GM19238 (cell line): ENCODE results near the gene ARHGAP24.
"Not testable (repeated sequence)": the region's sequence is repeated elsewhere in the genome, so short reads cannot be mapped to it uniquely, and the experiment has no call there.

Experiments used
- DNase-seq: peaks from one replicate; pipeline ENCODE4 v3.0.0; 2011; ENCODE audit warnings: low spot score; ENCODE audit not compliant: insufficient read length

Gene ARHGAP24

DNA sequence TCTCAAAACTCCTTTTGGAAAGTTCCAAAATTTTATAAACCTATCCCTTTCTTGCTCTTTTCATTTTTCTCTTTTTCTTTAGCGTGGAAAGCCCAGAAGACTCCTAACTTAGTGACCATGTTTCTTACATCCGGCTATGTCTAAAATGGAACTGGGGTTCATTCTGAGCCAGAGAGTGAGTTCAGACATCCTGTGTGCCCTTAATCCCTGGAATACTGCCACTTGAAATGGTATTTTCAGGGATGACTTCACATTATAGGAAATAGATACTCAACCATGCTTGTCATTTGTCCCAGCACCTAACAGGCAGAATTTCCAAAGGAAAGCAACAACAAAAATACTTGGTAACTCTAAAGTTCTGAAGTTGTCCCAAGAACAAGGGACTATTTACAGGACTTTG, 379.6 kb downstream of the ARHGAP24 start:
- DNase-seq, result no peak

DNA sequence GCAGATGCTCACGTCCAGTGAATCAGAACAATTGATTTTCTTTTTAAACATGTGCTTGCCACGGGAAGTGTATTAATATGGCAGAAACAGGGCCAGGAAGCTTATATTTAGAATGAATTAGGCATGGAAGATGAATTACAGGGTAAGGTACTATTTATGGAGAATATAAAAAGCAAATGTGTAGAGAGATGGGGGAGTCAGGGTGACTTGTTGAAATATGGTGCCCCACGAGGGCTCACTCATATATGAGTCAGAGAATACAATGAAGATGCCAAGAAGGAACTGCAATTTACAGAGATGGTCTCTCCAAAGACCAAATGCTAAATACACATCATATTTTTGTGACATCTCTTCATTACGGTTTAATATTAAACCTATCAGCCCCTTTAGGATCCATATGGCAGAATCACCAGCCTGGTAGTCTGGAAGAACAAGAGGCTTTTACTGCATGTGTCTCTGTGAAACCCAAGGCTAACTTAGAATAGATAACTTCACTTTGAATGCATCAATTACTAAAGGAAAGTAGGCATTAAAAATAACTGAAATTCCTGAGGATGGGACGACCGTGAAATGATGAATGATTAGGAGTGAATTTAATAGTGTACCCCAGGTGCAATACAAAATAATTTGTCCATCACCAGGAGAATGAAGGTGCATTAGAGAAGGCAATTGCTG, 385.3 kb downstream of the ARHGAP24 start:
- no peak for DNase-seq

DNA sequence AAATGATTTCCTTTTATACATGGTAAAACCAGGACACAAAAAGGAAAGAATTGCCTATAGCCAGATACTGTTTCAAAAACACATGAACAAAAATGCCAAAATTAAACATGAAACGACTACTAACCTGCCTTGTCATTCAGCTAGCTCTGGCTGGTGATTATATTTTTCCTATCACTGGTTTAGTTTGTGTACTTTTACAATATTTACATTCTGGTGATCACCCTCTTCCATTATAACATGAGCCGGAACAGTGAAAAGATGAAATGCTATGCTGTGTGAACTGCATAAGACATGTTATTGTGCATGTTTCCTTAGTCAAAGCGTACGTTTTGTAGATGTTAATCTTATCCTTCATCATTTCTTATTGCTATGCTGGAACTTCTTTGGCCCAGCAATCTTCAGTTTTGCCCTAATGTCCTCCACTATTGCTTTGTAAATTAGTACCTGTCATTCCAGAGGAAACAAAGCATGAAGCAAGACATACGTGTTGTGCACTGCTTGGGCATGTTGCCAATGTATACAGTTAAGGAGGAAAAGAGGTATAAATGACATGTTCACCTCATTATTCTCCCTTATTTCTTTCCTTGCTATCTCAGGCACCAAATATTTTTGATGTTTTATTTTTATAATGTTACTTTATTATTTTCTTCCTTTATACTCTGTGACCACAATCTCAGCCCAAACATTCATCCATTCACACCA, 386.3 kb downstream of the ARHGAP24 start:
- no peak for DNase-seq

DNA sequence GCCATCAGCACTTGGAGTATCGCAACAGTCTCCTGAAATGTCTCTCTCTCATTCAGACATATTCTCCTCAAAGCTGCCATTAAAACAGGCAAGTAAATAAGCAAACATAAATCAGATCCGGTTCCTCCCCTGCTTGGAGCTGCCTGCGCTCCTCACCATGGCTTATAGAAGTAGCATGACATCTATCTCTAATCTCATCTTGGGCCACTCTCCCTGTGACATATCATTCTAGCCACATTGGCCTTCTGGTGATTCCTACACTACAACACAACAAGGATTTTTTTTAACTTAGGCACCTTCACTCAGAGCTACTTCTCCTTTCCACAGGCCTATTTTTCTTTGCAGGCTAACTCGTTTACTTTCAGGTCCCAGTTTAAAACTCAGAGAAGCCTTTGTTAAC, 387.9 kb downstream of the ARHGAP24 start:
- no peak for DNase-seq

DNA sequence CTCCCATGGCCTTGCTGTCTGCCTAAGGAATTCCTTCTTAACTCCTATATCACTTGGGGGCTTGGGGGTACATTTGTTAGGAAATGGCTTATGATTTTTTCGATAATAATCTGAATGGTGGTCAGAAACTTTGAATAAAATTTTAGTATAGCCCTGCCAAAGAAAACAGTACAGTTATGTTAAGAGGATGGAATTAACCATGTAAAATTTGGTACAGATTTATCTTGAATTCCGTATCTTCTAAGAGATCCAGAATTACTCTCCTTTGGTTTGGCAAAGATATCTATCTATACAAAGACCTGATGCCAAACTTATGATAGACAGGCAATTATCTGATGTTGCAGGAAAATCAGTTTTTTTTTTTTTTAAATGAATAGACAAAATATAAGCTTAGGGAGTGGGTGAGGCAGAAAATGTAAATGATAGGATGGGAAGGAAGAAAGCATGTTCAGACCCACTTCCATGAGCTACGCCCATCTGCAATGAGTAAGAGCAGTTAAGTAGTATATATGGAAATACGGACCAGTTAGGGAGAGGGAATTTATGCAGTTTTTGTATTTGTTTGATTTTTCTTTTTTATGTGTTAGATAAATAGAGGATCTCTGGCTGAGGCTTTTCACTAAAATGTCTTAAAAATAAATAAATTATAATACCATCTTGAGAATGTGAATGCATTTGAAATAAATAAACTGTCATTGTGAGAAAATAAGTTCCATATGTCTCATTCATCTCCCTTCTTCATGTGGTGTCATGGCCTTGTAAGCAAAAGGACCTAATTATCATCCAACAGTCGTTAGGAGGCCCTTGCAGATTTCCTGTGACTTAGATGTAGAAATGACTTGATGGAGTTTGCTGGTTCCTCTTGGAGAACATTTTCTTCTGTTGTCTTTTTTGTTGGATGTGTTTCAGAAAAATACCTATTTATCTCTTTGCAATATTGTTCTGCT, 389.6 kb downstream of the ARHGAP24 start:
- DNase-seq, result no peak

DNA sequence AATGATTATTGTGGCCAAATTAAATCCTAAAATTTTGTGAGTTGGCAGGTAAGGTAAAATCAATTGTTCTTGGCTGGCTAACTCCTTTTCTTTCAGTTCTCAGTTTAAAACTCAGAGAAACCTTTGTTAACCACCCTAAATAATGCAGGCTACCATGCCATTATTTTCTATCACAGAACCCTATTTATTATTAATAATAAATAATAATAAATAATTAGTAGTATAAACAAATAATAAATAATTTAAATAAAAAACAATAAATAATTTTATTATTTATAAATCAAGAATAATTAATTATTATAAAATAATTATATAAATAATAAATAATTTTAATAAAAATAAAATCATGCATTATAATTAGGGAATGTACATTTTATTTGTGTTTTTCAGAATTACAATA, 390.3 kb downstream of the ARHGAP24 start:
- DNase-seq, result no peak

DNA sequence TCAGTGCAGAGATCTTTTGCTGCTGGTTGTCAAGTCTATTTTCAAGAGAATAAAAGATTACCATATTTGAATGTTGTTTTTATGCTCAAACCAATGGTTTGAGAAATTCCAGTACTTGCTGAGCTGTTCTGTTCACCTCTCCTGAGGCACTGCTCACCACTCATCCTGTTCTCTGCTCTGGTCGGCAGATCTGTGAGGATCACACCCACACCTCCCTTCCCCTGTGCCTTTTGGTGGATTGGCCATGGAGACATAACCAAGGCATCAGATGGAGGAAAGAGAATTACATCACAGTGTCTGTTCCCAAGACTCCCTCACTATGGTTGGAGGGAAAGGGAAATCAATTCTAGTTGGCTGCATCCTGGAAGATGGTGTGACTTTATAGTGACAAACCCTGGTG, 391.6 kb downstream of the ARHGAP24 start:
- no peak for DNase-seq

DNA sequence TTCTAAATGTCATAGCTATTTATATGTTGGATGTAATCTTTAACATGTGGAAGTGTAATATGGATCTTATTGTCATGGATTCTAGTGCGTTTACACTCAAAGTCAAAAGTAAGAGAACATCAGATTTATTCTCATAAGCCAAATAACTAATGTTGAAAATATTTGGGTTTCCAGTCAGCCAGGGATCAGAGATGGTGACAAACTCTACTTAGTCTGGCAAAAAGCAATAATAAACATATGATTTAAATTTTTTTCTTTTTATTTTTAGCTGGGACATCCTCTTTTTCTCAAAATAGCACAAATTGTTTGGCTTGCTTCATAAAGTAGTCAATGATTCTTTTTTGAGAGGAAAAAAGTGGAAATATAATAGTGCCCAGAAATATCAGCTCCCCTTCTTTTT, 392.3 kb downstream of the ARHGAP24 start:
- no peak for DNase-seq

DNA sequence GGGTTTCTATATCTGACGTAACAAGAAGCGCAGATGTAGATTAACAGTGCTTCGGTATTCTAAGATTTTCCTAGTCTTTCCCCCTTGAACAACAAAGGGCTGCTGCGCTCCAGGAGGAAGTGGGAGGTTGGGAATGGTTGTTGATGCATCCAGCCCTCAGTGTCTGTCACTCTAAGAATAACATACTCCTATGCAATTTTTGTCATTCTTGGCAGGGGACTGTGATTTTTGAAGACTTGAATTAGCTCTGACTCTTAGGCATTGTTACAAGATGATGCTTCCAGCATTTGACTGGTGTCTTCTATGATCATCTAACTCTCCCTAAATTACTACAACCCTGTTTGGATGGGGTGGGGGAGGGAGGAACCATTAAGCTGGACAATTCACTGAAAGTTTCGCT, 394.2 kb downstream of the ARHGAP24 start:
- DNase-seq, result no peak

DNA sequence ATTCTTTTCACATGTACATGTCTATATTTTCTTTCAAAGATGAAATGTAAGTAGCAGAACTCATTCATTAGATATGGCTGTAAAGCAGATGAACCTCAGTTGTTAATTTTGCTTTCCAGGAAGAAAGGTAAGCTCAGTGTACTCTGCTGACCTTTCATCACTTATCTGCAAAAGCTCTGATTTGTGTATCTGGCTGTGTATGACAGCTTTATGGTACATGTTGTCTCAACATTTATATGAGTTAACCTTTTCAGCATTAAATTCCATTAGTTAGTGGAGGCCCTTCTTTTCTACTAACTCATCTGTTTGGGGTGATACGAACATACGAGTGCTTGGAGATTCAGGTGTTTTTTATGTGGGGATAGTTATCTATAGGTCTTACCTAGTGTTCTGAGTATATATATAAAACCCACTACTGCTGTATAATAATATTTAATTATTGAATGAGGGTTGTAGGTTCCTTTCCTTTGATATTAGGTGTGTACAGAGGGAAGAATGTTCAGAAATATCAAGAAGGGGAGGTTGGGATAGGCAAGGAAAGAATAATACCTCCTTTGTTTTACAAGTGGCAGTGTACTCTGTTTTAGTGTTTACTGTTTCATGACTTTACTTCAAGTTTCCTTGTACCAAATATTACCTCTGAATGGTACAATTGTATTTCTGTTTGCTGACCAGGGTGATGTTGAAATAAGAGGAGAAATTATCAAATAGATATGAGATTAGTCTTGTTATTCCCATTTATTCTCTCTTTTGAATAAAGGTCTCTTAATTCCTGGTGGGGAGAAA, 395.5 kb downstream of the ARHGAP24 start:
- no peak for DNase-seq

DNA sequence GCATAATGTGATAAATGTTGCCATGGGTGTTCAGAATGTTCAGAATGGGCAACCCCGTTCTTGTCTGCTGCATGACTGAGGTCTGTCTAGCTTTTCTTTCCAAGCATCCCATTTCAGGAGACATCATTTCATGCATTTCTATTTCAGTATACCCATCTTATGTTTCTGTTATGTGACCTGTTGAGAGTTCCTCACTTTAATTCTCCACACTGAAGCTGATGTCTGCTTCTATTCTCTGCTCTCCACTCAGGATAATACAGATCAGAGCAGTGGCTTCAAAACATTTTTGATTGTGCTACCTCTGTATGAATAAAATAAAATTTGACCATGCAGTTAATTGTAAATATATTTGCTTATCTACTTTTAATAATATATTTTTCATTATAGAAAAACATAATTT, 398.6 kb downstream of the ARHGAP24 start:
- DNase-seq, result no peak

DNA sequence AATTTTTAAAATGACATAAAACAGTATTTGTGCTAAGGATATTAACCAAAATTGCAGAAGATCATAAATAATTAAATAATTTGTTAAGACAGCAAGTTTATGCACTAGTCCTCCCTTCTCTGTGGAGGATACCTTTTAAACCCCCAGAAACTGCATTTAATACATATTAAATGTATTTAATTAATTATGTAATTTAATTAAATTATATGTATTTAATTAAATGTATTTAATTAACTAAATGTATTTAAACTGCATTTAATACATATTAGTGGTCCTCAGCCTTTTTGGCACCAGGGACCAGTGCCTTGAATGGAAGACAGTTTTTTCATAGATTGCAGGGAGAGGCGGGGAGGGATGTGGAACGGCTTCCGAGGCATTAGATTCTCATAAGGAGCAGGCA, 404.6 kb downstream of the ARHGAP24 start:
- DNase-seq, result no peak

DNA sequence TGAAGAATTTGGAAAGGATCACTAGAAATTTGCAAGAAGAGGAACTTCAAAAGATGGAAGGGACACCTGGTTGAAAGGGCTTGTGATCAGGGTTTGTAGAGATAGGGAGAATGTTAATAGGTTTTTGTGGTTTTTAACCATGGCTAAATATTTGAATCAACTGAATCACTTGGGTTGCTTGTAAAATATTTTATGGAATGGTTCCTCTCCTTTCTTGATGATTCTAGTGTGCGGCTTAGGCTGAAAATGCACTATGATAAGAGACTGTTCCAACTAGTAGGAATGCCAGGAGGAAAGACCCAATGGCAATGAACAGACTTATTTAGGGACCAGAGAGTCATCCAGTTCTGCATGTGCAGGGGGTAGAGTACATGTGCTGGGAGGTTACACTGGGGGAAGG, 408.2 kb downstream of the ARHGAP24 start:
- DNase-seq, result no peak

DNA sequence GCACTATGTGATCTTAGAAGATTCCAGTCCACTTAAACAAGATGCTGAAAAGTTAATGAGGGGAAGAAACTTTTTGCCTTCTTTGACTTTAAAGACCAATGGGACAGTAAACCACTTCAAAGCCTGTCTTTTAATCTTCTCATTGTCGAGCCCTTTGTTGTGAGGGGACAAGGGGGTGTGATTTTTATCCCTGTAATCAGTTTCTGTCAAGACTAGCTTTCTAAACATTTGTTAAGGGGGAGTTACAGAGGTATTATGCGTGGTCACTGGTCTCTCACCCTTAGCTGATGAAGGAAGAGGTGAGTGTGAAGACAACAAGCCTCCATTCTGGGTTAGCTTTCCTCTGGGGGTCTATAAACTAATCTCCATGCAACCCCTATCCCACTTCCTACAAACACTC, 409.3 kb downstream of the ARHGAP24 start:
- DNase-seq, result no peak

DNA sequence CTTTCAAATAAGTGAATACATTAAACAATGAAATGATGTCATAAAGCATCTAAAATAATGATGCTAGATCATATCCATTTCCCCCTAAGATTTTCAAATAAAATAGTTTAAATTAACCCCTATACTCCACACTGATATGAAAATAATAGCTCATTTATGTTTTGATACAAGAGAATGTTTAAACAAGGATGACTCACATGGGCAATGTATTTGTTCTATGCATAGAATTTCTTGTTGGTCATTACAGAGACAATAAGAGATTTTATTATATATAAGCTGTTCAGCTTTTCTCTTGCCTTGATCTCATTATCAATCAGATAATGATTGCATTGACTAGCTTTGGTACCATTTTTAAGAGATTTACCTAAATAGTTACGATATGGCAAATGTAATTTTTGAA, 411.7 kb downstream of the ARHGAP24 start:
- no peak for DNase-seq

DNA sequence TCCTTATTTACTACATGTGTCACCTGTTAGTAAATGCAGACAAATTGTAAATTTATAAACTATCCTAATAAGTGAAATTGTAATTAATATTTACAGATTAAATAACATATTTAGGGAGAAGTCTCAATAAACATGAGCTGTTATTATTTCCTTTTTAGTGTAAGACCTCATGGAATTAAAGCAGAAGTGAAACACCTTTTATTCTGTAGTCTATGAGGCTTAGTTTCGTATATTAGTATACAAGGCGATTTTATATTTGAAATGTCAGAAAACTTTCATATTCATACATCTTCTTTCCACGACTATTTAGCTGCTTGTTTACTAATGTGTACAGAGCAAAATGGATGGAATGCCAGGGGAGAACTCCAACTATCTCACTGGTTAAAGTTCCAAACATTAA, 414.4 kb downstream of the ARHGAP24 start:
- no peak for DNase-seq

DNA sequence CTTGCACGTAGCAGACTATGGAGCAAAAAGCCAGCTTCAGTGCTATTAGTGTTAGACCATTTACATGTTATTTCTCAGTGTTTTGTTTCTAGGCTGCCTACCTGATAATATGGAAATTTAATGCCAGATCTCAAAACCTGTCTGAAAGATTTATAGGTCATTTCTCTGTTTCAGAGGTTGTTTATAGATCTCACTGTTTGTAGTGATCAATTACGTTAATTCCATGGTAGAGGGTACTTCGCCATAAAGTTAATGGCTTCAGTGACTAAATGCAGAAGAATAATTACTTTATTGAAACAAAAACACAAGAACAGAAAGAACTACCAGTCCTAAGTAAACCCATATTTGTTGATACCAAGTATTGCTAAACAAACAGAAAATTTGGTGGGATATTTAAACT, 420.8 kb downstream of the ARHGAP24 start:
- no peak for DNase-seq

DNA sequence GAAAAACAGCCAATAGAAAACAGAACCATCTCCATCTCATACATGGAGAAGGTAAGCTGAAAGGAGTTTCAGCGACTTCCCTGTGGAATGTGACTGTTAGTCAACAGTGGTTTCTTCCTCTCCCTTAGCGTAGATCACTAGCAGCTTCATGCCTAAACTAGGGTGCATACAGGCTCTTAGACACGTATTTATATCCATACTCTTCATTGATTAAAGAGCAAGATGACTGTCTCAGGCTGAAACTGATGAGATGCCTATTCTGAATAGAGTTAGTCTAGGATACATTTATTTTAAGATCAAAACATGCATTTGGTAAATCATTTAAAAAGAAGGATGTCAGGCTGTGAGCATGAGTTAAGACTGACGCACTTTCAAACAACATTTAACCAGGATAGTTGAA, 423.3 kb downstream of the ARHGAP24 start:
- DNase-seq, result no peak

DNA sequence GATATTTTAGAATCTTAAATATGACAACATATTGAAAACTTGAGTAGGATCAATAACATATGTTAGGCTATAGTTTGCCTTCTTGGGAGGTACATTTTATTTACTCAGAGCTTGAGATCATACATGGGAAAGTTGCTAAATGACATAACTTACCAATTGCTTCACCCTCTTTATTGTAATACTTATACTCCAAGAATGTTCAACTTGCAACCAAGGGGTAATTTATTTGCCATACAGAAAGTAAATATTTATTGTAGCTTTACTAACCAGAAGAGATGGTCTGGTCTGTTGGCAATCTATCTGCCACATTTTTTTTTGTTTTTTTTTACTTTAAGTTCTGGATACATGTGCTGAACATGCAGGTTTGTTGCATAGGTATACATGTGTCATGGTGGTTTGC, 426.6 kb downstream of the ARHGAP24 start:
- no peak for DNase-seq

DNA sequence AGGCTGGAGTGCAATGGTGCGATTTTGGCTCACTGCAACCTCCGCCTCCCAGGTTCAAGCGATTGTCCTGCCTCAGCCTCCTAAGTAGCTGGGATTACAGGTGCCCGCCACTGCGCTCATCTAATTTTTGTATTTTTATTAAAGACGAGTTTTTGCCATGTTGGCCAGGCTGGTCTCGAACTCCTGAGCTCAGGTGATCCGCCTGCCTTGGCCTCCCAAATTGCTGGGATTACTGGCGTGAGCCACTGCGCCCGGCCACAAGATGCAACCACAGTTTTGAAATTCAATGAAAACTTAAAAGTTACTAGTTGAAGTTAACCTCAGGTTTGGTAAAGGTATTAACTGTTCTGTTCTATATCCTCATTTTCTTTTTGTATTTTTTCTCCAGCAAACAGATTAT, 427.7 kb downstream of the ARHGAP24 start:
- not testable (repeated sequence) for DNase-seq

DNA sequence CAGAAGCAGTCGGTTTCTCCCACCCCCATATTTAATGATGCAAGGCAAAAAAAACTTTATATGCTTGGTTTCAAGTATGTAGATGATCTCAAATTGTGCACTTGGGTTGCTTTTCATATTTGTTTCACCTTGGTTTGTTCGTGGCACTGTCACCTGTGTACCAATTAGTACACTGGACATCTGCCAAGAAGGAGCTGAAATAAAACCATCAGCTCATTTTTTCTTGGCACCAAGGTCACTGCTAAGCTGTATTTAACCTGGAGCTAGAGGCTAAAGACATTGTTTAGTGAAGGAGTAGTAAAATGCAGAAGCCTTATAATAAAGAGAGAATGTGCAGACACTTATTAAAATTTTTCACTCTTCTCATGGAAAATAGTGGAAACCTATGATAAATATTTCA, 430.8 kb downstream of the ARHGAP24 start:
- DNase-seq, result no peak
